Transverse colon (tissue), 4 donors: ENCODE measurements around the gene EPB42. TPM values are rescaled to one million over a fixed set of nuclear protein-coding genes. Genes with fewer than 3 reads are reported as not detected.
A peak's percentile ranks its signal among the peaks of the same experiment; 100 is the strongest.
"Not testable (repeated sequence)": the region's sequence is repeated elsewhere in the genome, so short reads cannot be mapped to it uniquely, and the experiment has no call there.

Experiments
- DNase-seq: peaks from one replicate; pipeline ENCODE4 v3.0.0-alpha.2; 2019
- H3K27ac ChIP-seq, 4 donors: fragments of 200-600 bp; sonication (generic); 2 replicates each; pipeline ENCODE4 v1.5.1; 2016 to 2018; ENCODE audit warnings: inconsistent platforms in 4 of 4
- H3K27me3 ChIP-seq: fragments of 200-600 bp; sonication (generic); 2 replicates; pipeline ENCODE4 v1.5.1; 2017; ENCODE audit warnings: inconsistent platforms
- H3K36me3 ChIP-seq, 4 donors: fragments of 200-600 bp; sonication (generic); 2 replicates each; pipeline ENCODE4 v1.5.1; 2017 to 2019; ENCODE audit warnings: inconsistent platforms in 4 of 4
- H3K4me1 ChIP-seq, 4 donors: fragments of 200-600 bp; sonication (generic); 2 replicates each; pipeline ENCODE4 v1.5.1; 2017 to 2020; ENCODE audit warnings: inconsistent platforms in 4 of 4
- H3K4me3 ChIP-seq, 4 donors: fragments of 200-600 bp; sonication (generic); 1 replicate in 1 of 4; 2 replicates in 3 of 4; pipeline versions ENCODE4 v1.5.1 to v1.6.1; 2017 to 2019; ENCODE audit warnings: inconsistent platforms in 4 of 4
- H3K9me3 ChIP-seq, 2 donors: fragments of 200-600 bp; sonication (generic); 2 replicates each; pipeline ENCODE4 v1.5.1; 2017 to 2019; ENCODE audit warnings: inconsistent platforms in 2 of 2
- EP300 ChIP-seq: sonication (generic); formaldehyde crosslinking; IDR thresholded peaks from one replicate; pipeline ENCODE4 v1.6.1; 2017; ENCODE audit warnings: antibody characterized with exemption, low read depth
- POLR2A ChIP-seq: fragments of 450-650 bp; IDR thresholded peaks from one replicate; pipeline ENCODE4 v1.6.1; 2016; ENCODE audit warnings: antibody characterized with exemption, mild to moderate bottlenecking, moderate library complexity
- POLR2AphosphoS5 ChIP-seq, 3 donors: sonication (generic); formaldehyde crosslinking; IDR thresholded peaks; one replicate each; pipeline ENCODE4 v1.6.1; 2016; ENCODE audit warnings: antibody characterized with exemption in 3 of 3
- WGBS, 2 donors: methylation state at CpG; one replicate each; pipeline ENCODE4 v1.1.5; 2018; ENCODE audit warnings: low coverage in 1 of 2; 5-methylcytosine and 5-hydroxymethylcytosine counted together
- in situ Hi-C, 4 donors: fragments of 200-750 bp; cut with MboI; loops; one replicate each; pipeline versions ENCODE4 v1.15.0 to v1.15.1; 2017; ENCODE audit warnings: low sequenced_read_pairs in 3 of 4, low pct_ligation_motif_present in 1 of 4, low pct_unique_long_range_greater_than_20kb in 1 of 4
- intact Hi-C: fragments of 100-400 bp; cut with DNase I; formaldehyde crosslinking; loops from one replicate; pipeline ENCODE4 v1.15.1; 2023; ENCODE audit warnings: low total_unique reads
- total RNA-seq, 4 donors: library from RNA; depleted of rRNA; stranded (reverse); fragments of >200 nt; gene quantifications; one replicate each; pipeline ENCODE4 v1.1.0, GENCODE V29; 2016
- TF ChIP-seq, protein P1 (sequence below), 5 experiments: fragments of 200-600 bp in 3 of 5; fragments of 450-650 bp in 2 of 5; sonication (generic) in 3 of 5; IDR thresholded peaks; 1 replicate in 2 of 5; 2 replicates in 3 of 5; pipeline ENCODE4 v1.5.1; 2016 to 2017; ENCODE audit warnings: antibody characterized with exemption in 5 of 5, inconsistent platforms in 3 of 5, mild to moderate bottlenecking in 2 of 5, moderate library complexity in 1 of 5

Gene EPB42
- total RNA-seq, 4 donors from 2014 or later, result not detected

- H3K4me3 ChIP-seq, result not testable (repeated sequence)
Measured at GRCh38 chr15:43175656-43176309, 45.0 kb downstream of the EPB42 start.

DNA sequence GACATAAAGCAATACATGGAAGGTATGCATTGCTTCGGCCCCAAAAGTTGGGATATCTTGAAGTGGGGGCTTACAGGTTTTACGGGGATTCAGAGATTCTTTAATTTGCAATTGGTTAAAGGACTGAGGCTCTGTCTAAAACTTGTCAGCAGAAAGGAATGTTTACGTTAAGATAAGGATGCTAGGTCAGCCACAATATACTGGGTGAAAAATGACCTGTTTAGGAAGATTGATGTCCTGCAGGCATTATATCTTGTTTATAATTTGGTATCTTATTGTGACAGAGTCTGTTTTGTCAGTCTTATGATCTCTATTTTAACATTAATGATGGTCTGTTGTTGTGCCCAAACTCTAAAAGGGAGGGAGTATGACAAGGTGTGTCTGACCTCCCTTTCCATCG lies 50.9 kb downstream of the EPB42 start:
- H3K4me1 ChIP-seq, result peaks cover 0 to 5% (median 0%) of the 10 kb centered on the region in 4 donors
- H3K36me3 ChIP-seq, result peaks cover 0 to 44% (median 20%) of the 10 kb centered on the region in 4 donors
- H3K4me3 ChIP-seq, result no peak overlapping the region
- no peak for TF ChIP-seq POLR2AphosphoS5 (IDR thresholded peaks at IDR 0.05)
- TF ChIP-seq, protein P1, sequence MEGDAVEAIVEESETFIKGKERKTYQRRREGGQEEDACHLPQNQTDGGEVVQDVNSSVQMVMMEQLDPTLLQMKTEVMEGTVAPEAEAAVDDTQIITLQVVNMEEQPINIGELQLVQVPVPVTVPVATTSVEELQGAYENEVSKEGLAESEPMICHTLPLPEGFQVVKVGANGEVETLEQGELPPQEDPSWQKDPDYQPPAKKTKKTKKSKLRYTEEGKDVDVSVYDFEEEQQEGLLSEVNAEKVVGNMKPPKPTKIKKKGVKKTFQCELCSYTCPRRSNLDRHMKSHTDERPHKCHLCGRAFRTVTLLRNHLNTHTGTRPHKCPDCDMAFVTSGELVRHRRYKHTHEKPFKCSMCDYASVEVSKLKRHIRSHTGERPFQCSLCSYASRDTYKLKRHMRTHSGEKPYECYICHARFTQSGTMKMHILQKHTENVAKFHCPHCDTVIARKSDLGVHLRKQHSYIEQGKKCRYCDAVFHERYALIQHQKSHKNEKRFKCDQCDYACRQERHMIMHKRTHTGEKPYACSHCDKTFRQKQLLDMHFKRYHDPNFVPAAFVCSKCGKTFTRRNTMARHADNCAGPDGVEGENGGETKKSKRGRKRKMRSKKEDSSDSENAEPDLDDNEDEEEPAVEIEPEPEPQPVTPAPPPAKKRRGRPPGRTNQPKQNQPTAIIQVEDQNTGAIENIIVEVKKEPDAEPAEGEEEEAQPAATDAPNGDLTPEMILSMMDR (IDR thresholded peaks at IDR 0.05), result no peak
- TF ChIP-seq POLR2A, result no peak
- TF ChIP-seq EP300, result no peak
- in situ Hi-C loops, result no loop called here
- H3K27me3 ChIP-seq, result no peaks in the 10 kb centered on the region
- intact Hi-C loops, result no loop called here
- WGBS, 2 donors, result 89 to 91% methylated on average over 4 of the region's 4 CpGs
- no peak overlapping the region for H3K27ac ChIP-seq
- DNase-seq, result no peak
- H3K9me3 ChIP-seq, result no peaks in the 10 kb centered on the region

More at GRCh38 chr15:43175656-43176309, 45.0 kb downstream of the EPB42 start:
- DNase-seq, H3K9me3 ChIP-seq, H3K27ac ChIP-seq, intact Hi-C loops, H3K27me3 ChIP-seq, in situ Hi-C loops, H3K4me1 ChIP-seq: not testable (repeated sequence)
- H3K36me3 ChIP-seq, result peaks cover 0 to 42% (median 14%) of the 10 kb centered on the region in 4 donors
- WGBS, 2 donors, result 96% methylated on average over 25 of the region's 25 CpGs; no CpG with 5 or more reads in 1 of the 2 donors

DNA sequence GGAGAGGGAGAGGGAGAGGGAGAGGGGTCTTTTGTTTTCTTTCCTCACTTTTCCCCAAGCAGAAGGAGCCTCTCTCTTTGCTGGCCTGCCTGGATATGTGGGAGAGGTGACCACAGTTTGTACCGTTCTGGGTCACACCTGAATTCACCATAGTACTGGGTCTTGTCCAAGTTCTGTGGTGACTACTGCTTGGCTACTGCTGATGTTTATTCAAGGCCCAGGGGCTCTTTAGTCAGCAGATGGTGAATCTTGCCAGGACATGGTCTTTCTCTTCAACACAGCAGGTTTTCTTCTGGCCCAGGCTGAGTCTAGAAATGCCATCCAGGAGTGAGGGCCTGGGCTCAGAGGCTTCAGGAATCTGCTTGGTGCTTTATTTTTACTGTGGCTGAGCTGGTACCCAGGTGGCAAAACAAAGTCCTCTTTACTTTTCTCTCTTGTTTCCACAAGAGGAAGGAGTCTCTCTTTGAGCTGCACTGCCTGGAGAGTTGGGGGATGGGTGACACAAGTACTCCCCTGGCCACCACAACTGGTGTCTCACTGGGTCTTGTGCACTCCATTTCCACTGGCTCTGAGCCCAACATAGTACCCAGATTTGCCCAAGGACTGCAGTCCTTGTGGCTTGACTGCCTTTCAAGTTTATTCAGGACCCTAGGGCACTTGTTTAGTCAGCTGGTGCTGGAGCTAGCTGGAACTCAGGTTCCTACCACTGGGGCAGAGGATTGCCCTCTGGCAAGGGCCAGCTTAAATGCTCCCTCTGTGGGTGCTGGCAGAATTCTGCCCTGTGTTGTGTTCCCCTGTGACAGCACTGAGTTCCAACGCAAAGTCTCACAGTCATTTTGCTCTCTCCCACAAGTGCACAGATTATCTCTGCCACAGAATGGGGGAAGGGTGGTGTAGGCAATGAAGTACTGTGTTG lies 52.4 kb downstream of the EPB42 start:
- TF ChIP-seq, protein P1 (IDR thresholded peaks at IDR 0.05), result no peak
- TF ChIP-seq POLR2AphosphoS5 (IDR thresholded peaks at IDR 0.05) (no peak), POLR2A (no peak), EP300 (no peak)
- in situ Hi-C loops (no loop called here), intact Hi-C loops (no loop called here)
- Histone ChIP-seq H3K36me3 (peaks cover 0 to 39% (median 13%) of the 10 kb centered on the region in 4 donors), H3K4me1 (peaks cover 0 to 5% (median 0%) of the 10 kb centered on the region in 4 donors), H3K27me3 (no peaks in the 10 kb centered on the region), H3K9me3 (no peaks in the 10 kb centered on the region), H3K27ac (peak overlapping the region; percentile 11 to 54 (median 33)), H3K4me3 (no peak overlapping the region)
- DNase-seq, result no peak
- WGBS, 2 donors, result 58 to 71% methylated on average over 1 to 2 of the region's 2 CpGs

GRCh38 chr15:43167261-43167660 lies 53.6 kb downstream of the EPB42 start:
- H3K4me1 ChIP-seq, H3K27ac ChIP-seq, H3K27me3 ChIP-seq, H3K4me3 ChIP-seq, in situ Hi-C loops, H3K9me3 ChIP-seq, intact Hi-C loops, DNase-seq: not testable (repeated sequence)
- H3K36me3 ChIP-seq, result peaks cover 0 to 51% (median 12%) of the 10 kb centered on the region in 4 donors
- WGBS, 2 donors, result 94% methylated on average over 21 of the region's 28 CpGs; no CpG with 5 or more reads in 1 of the 2 donors

- H3K4me3 ChIP-seq, result no peak overlapping the region
- H3K27me3 ChIP-seq, result no peaks in the 10 kb centered on the region
- in situ Hi-C loops, result no loop called here
- H3K9me3 ChIP-seq, result no peaks in the 10 kb centered on the region
- H3K4me1 ChIP-seq, result peaks cover 0 to 5% (median 0%) of the 10 kb centered on the region in 4 donors
- intact Hi-C loops, result no loop called here
- TF ChIP-seq POLR2A (no peak), EP300 (no peak), POLR2AphosphoS5 (IDR thresholded peaks at IDR 0.05) (no peak)
- TF ChIP-seq, protein P1 (IDR thresholded peaks at IDR 0.05), result no peak
- WGBS, 2 donors, result 91% methylated on average over 2 of the region's 2 CpGs; no CpG with 5 or more reads in 1 of the 2 donors
- H3K36me3 ChIP-seq, result peaks cover 0 to 52% (median 15%) of the 10 kb centered on the region in 4 donors
- no peak for DNase-seq
- no peak overlapping the region for H3K27ac ChIP-seq
Measured at GRCh38 chr15:43165801-43166325, 55.0 kb downstream of the EPB42 start.
